Naive thymus-derived CD4-positive, alpha-beta T cell (primary cell): ENCODE results near the gene KPNA4. TPM values are rescaled to one million over a fixed set of nuclear protein-coding genes. Genes with fewer than 3 reads are reported as not detected.
"Not testable (repeated sequence)": the region's sequence is repeated elsewhere in the genome, so short reads cannot be mapped to it uniquely, and the experiment has no call there.

Experiments used
- ATAC-seq: fragments of 150-1000 bp; cut with Tn5 transposase; 2 replicates; pipeline ENCODE4 v1.10.0; 2021; ENCODE audit warnings: mild to moderate bottlenecking, moderate library complexity
- CTCF ChIA-PET: fragments of 350-600 bp; sonication (Branson Sonifier 250); formaldehyde crosslinking; loops from one replicate; lab custom pipeline; 2021; ENCODE audit warnings: antibody characterized with exemption; lab: Charles Lee
- POLR2A ChIA-PET: fragments of 350-600 bp; sonication (Branson Sonifier 250); formaldehyde crosslinking; loops from one replicate; lab custom pipeline; 2021; ENCODE audit warnings: antibody characterized with exemption, inconsistent platforms; lab: Charles Lee
- DNase-seq, 9 donors: peaks; one replicate each; pipeline versions ENCODE4 v3.0.0 to v3.0.0-alpha.2; 2020 to 2022; ENCODE audit warnings: mixed read lengths in 1 of 9
- H3K27ac ChIP-seq: one replicate; pipeline ENCODE4 v1.7.0; 2013; ENCODE audit warnings: mild to moderate bottlenecking, low read depth, low read length, moderate library complexity
- H3K27me3 ChIP-seq, 2 donors: one replicate each; pipeline ENCODE4 v1.7.0; 2013; ENCODE audit warnings: low read length in 2 of 2, mild to moderate bottlenecking in 2 of 2, moderate library complexity in 2 of 2; ENCODE audit not compliant: control insufficient read depth in 2 of 2, insufficient read depth in 2 of 2
- H3K36me3 ChIP-seq, 3 experiments: 1 replicate in 2 of 3; 2 replicates in 1 of 3; pipeline ENCODE4 v1.7.0; 2013; ENCODE audit warnings: low read length in 3 of 3, mild to moderate bottlenecking in 3 of 3, moderate library complexity in 1 of 3; ENCODE audit not compliant: insufficient read depth in 3 of 3, control insufficient read depth in 2 of 3
- H3K4me1 ChIP-seq, 2 donors: one replicate each; pipeline ENCODE4 v1.7.0; 2013; ENCODE audit warnings: low read length in 2 of 2, mild to moderate bottlenecking in 2 of 2, moderate library complexity in 1 of 2; ENCODE audit not compliant: control insufficient read depth in 2 of 2, insufficient read depth in 2 of 2
- H3K4me3 ChIP-seq: 2 replicates; pipeline ENCODE4 v1.7.0; 2013; ENCODE audit warnings: mild to moderate bottlenecking, low read length
- H3K9me3 ChIP-seq, 3 experiments: 1 replicate in 2 of 3; 2 replicates in 1 of 3; pipeline ENCODE4 v1.7.0; 2013; ENCODE audit warnings: low read length in 3 of 3; ENCODE audit not compliant: control insufficient read depth in 2 of 3
- H3K27ac Mint-ChIP-seq, 9 donors: one replicate each; pipeline ENCODE4 v1.8.0; 2020 to 2022; ENCODE audit warnings: mixed read lengths in 9 of 9, mild to moderate bottlenecking in 8 of 9, moderate library complexity in 5 of 9, inconsistent platforms in 2 of 9
- H3K27me3 Mint-ChIP-seq, 5 donors: one replicate each; pipeline ENCODE4 v1.8.0; 2021 to 2022; ENCODE audit warnings: mixed read lengths in 5 of 5, mild to moderate bottlenecking in 1 of 5
- H3K36me3 Mint-ChIP-seq, 5 donors: one replicate each; pipeline ENCODE4 v1.8.0; 2020 to 2022; ENCODE audit warnings: mixed read lengths in 5 of 5, mild to moderate bottlenecking in 3 of 5, inconsistent platforms in 1 of 5
- H3K4me1 Mint-ChIP-seq, 7 donors: one replicate each; pipeline ENCODE4 v1.8.0; 2020 to 2022; ENCODE audit warnings: mixed read lengths in 7 of 7, mild to moderate bottlenecking in 3 of 7, inconsistent platforms in 1 of 7
- H3K4me3 Mint-ChIP-seq, 10 donors: one replicate each; pipeline ENCODE4 v1.8.0; 2020 to 2022; ENCODE audit warnings: mild to moderate bottlenecking in 10 of 10, mixed read lengths in 10 of 10, moderate library complexity in 6 of 10, inconsistent platforms in 2 of 10
- H3K9me3 Mint-ChIP-seq, 11 donors: one replicate each; pipeline ENCODE4 v1.8.0; 2020 to 2022; ENCODE audit warnings: mixed read lengths in 11 of 11, mild to moderate bottlenecking in 4 of 11, inconsistent platforms in 1 of 11, moderate library complexity in 1 of 11
- intact Hi-C, 2 donors: fragments of 100-400 bp; cut with micrococcal nuclease; formaldehyde crosslinking; loops; one replicate each; pipeline ENCODE4 v1.15.1; 2023
- polyA plus RNA-seq, 2 donors: library from polyadenylated mRNA; unstranded; fragments of 300-500 nt; fragmentation: Illumina TruSeq; gene quantifications; one replicate each; pipeline ENCODE4 v1.2.3, GENCODE V29; 2021
- total RNA-seq, 6 experiments: library from RNA in 5 of 6; stranded (reverse) in 5 of 6; gene quantifications; 1 replicate in 5 of 6; 2 replicates in 1 of 6; pipeline ENCODE4 v1.2.3 and lab custom pipeline; 2021 to 2026

The KPNA4 gene
- total and polyA plus RNA-seq, 7 experiments from 2014 or later, result 5.9 to 55.4 (median 39.5) TPM

GRCh38 chr3:160605315-160605714, 39.9 kb upstream of the KPNA4 start:
- H3K27ac Mint-ChIP-seq, result no peak overlapping the region
- ATAC-seq, result no peak

GRCh38 chr3:160603845-160604244, 38.5 kb upstream of the KPNA4 start:
- CTCF ChIA-PET, H3K4me1 Mint-ChIP-seq, ATAC-seq, H3K4me3 ChIP-seq, intact Hi-C loops, H3K27ac ChIP-seq, POLR2A ChIA-PET, H3K9me3 Mint-ChIP-seq, H3K36me3 Mint-ChIP-seq, H3K27me3 Mint-ChIP-seq, H3K9me3 ChIP-seq, H3K36me3 ChIP-seq, H3K4me1 ChIP-seq, DNase-seq, H3K27ac Mint-ChIP-seq, H3K4me3 Mint-ChIP-seq, H3K27me3 ChIP-seq: not testable (repeated sequence)

More at GRCh38 chr3:160605315-160605714, 39.9 kb upstream of the KPNA4 start:
- no peaks in the 10 kb centered on the region for H3K27me3 ChIP-seq
- no peaks in the 10 kb centered on the region for H3K4me1 Mint-ChIP-seq
- intact Hi-C loops, result no loop called here
- no peak overlapping the region for H3K4me3 Mint-ChIP-seq
- H3K4me1 ChIP-seq, result no peaks in the 10 kb centered on the region
- H3K36me3 Mint-ChIP-seq, result no peaks in the 10 kb centered on the region
- ChIA-PET CTCF (no interaction called here), POLR2A (no interaction called here)
- no peaks in the 10 kb centered on the region for H3K9me3 ChIP-seq
- no peak overlapping the region for H3K4me3 ChIP-seq
- DNase-seq, result no peak
- peaks cover 0 to 5% (median 0%) of the 10 kb centered on the region in 11 donors for H3K9me3 Mint-ChIP-seq
- no peak overlapping the region for H3K27ac ChIP-seq
- H3K36me3 ChIP-seq, result no peaks in the 10 kb centered on the region
- H3K27me3 Mint-ChIP-seq, result peaks cover 0 to 8% (median 6%) of the 10 kb centered on the region in 5 donors

GRCh38 chr3:160602259-160602658, 36.9 kb upstream of the KPNA4 start:
- H3K4me3 Mint-ChIP-seq, result no peak overlapping the region
- H3K27ac Mint-ChIP-seq, result no peak overlapping the region
- intact Hi-C loops, result no loop called here
- H3K4me3 ChIP-seq, result no peak overlapping the region
- ATAC-seq (no peak), DNase-seq (no peak)
- H3K36me3 Mint-ChIP-seq, result no peaks in the 10 kb centered on the region
- H3K36me3 ChIP-seq, result no peaks in the 10 kb centered on the region
- H3K27ac ChIP-seq, result no peak overlapping the region
- no peaks in the 10 kb centered on the region for H3K4me1 Mint-ChIP-seq
- no peaks in the 10 kb centered on the region for H3K27me3 ChIP-seq
- no peaks in the 10 kb centered on the region for H3K9me3 ChIP-seq
- CTCF ChIA-PET, result no interaction called here
- POLR2A ChIA-PET, result no interaction called here
- no peaks in the 10 kb centered on the region for H3K4me1 ChIP-seq
- peaks cover 0 to 4% (median 0%) of the 10 kb centered on the region in 11 donors for H3K9me3 Mint-ChIP-seq
- H3K27me3 Mint-ChIP-seq, result peaks cover 0 to 5% (median 4%) of the 10 kb centered on the region in 5 donors

- H3K4me3 Mint-ChIP-seq, result no peak overlapping the region
- DNase-seq (no peak), ATAC-seq (no peak)
- Histone ChIP-seq H3K27ac (no peak overlapping the region), H3K4me1 (no peaks in the 10 kb centered on the region), H3K27me3 (no peaks in the 10 kb centered on the region), H3K4me3 (no peak overlapping the region), H3K36me3 (no peaks in the 10 kb centered on the region), H3K9me3 (no peaks in the 10 kb centered on the region)
- intact Hi-C loops, result no loop called here
- no peak overlapping the region for H3K27ac Mint-ChIP-seq
- POLR2A ChIA-PET, result no interaction called here
- H3K4me1 Mint-ChIP-seq, result no peaks in the 10 kb centered on the region
- CTCF ChIA-PET, result no interaction called here
- H3K36me3 Mint-ChIP-seq, result no peaks in the 10 kb centered on the region
- H3K9me3 Mint-ChIP-seq, result peaks cover 0 to 4% (median 0%) of the 10 kb centered on the region in 11 donors
- H3K27me3 Mint-ChIP-seq, result peaks cover 0 to 5% (median 4%) of the 10 kb centered on the region in 5 donors
Measured at GRCh38 chr3:160601288-160601687, 35.9 kb upstream of the KPNA4 start.

GRCh38 chr3:160598865-160599264, 33.5 kb upstream of the KPNA4 start:
- H3K9me3 Mint-ChIP-seq, result peaks cover 0 to 5% (median 2%) of the 10 kb centered on the region in 11 donors
- no peak for DNase-seq
- H3K4me3 ChIP-seq, result no peak overlapping the region
- CTCF ChIA-PET, result no interaction called here
- intact Hi-C loops, result no loop called here
- no peak overlapping the region for H3K27ac Mint-ChIP-seq
- no peaks in the 10 kb centered on the region for H3K4me1 Mint-ChIP-seq
- H3K27me3 Mint-ChIP-seq, result peaks cover 0 to 5% (median 4%) of the 10 kb centered on the region in 5 donors
- H3K27me3 ChIP-seq, result no peaks in the 10 kb centered on the region
- H3K36me3 Mint-ChIP-seq, result no peaks in the 10 kb centered on the region
- H3K9me3 ChIP-seq, result no peaks in the 10 kb centered on the region
- ATAC-seq, result no peak
- POLR2A ChIA-PET, result no interaction called here
- no peak overlapping the region for H3K27ac ChIP-seq
- no peaks in the 10 kb centered on the region for H3K4me1 ChIP-seq
- no peak overlapping the region for H3K4me3 Mint-ChIP-seq
- H3K36me3 ChIP-seq, result no peaks in the 10 kb centered on the region

GRCh38 chr3:160588023-160588422, 22.7 kb upstream of the KPNA4 start:
- Mint-ChIP-seq H3K4me3 (no peak overlapping the region), H3K27me3 (peaks cover 49 to 65% (median 52%) of the 10 kb centered on the region in 5 donors), H3K36me3 (peaks cover 0 to 16% (median 0%) of the 10 kb centered on the region in 5 donors), H3K27ac (no peak overlapping the region), H3K9me3 (peaks cover 0 to 40% (median 5%) of the 10 kb centered on the region in 11 donors), H3K4me1 (no peaks in the 10 kb centered on the region)
- H3K27me3 ChIP-seq, result no peaks in the 10 kb centered on the region
- POLR2A ChIA-PET, result no interaction called here
- intact Hi-C loops, result no loop called here
- H3K4me1 ChIP-seq, result no peaks in the 10 kb centered on the region
- H3K36me3 ChIP-seq, result no peaks in the 10 kb centered on the region
- DNase-seq (no peak), ATAC-seq (no peak)
- no peak overlapping the region for H3K27ac ChIP-seq
- CTCF ChIA-PET, result no interaction called here
- H3K4me3 ChIP-seq, result no peak overlapping the region
- H3K9me3 ChIP-seq, result no peaks in the 10 kb centered on the region

GRCh38 chr3:160587105-160587504, 21.7 kb upstream of the KPNA4 start:
- Histone ChIP-seq H3K4me3 (no peak overlapping the region), H3K27me3 (no peaks in the 10 kb centered on the region), H3K36me3 (no peaks in the 10 kb centered on the region), H3K4me1 (no peaks in the 10 kb centered on the region), H3K9me3 (peaks cover 0 to under 1% (median 0%) of the 10 kb centered on the region in 3 experiments), H3K27ac (no peak overlapping the region)
- no peak for DNase-seq
- ChIA-PET CTCF (no interaction called here), POLR2A (no interaction called here)
- Mint-ChIP-seq H3K27ac (no peak overlapping the region), H3K4me1 (no peaks in the 10 kb centered on the region), H3K27me3 (peaks cover 50 to 74% (median 58%) of the 10 kb centered on the region in 5 donors), H3K36me3 (peaks cover 0 to 20% (median 3%) of the 10 kb centered on the region in 5 donors), H3K9me3 (peaks cover 0 to 49% (median 8%) of the 10 kb centered on the region in 11 donors), H3K4me3 (no peak overlapping the region)
- intact Hi-C loops, result no loop called here
- no peak for ATAC-seq
